OCI-LY1 (cell line): ENCODE measurements around the gene PEX12.
A peak's percentile ranks its signal among the peaks of the same experiment; 100 is the strongest.

Experiments used
- H2AFZ ChIP-seq: fragments of 200-600 bp; sonication (generic), shearing (Covaris generic); 2 replicates; pipeline ENCODE4 v1.6.0; 2014; ENCODE audit warnings: antibody characterized with exemption, mild to moderate bottlenecking, low read length
- H3F3A ChIP-seq: fragments of 200-600 bp; sonication (generic), shearing (Covaris generic); 2 replicates; pipeline ENCODE4 v1.6.0; 2014; ENCODE audit warnings: mild to moderate bottlenecking, antibody characterized with exemption, low read length, moderate library complexity; ENCODE audit not compliant: insufficient read depth
- H3K27ac ChIP-seq: fragments of 200-600 bp; sonication (generic); 2 replicates; pipeline ENCODE4 v1.5.1; 2014; ENCODE audit warnings: low read length, mixed run types, mild to moderate bottlenecking, low read depth; ENCODE audit not compliant: poor library complexity, severe bottlenecking
- H3K27me3 ChIP-seq: fragments of 200-600 bp; sonication (generic); 2 replicates; pipeline ENCODE4 v1.6.0; 2014; ENCODE audit warnings: antibody characterized with exemption, mild to moderate bottlenecking, low read length, moderate library complexity; ENCODE audit not compliant: insufficient read depth
- H3K36me3 ChIP-seq: fragments of 200-600 bp; sonication (generic); 2 replicates; pipeline ENCODE4 v1.6.1; 2014; ENCODE audit warnings: mild to moderate bottlenecking, antibody characterized with exemption, low read length, moderate library complexity, mixed read lengths; ENCODE audit not compliant: insufficient read depth
- H3K4me1 ChIP-seq: fragments of 200-600 bp; sonication (generic); 2 replicates; pipeline ENCODE4 v1.5.1; 2014; ENCODE audit warnings: mild to moderate bottlenecking, low read length, moderate library complexity; ENCODE audit not compliant: insufficient read depth, severe bottlenecking
- H3K4me2 ChIP-seq: fragments of 200-600 bp; sonication (generic), shearing (Covaris generic); 2 replicates; pipeline ENCODE4 v1.6.1; 2014; ENCODE audit warnings: low read length
- H3K4me3 ChIP-seq: fragments of 200-600 bp; sonication (generic); 2 replicates; pipeline ENCODE4 v1.5.1; 2014; ENCODE audit warnings: low read length, low read depth, mild to moderate bottlenecking, mixed read lengths; ENCODE audit not compliant: poor library complexity, severe bottlenecking
- H3K79me2 ChIP-seq: fragments of 200-600 bp; shearing (Covaris generic); 2 replicates; pipeline ENCODE4 v1.6.1; 2016; ENCODE audit warnings: mixed run types, low read length, mixed read lengths; ENCODE audit not compliant: insufficient read depth
- H3K9ac ChIP-seq: fragments of 200-600 bp; sonication (generic), shearing (Covaris generic); 2 replicates; pipeline ENCODE4 v1.6.1; 2014; ENCODE audit warnings: mild to moderate bottlenecking, low read length, mixed read lengths
- H3K9me2 ChIP-seq: fragments of 200-600 bp; sonication (generic), shearing (Covaris generic); 2 replicates; pipeline ENCODE4 v1.6.1; 2014; ENCODE audit warnings: low read depth, mild to moderate bottlenecking, low read length, mixed read lengths
- H3K9me3 ChIP-seq: fragments of 200-600 bp; shearing (Covaris generic); 2 replicates; pipeline ENCODE4 v1.6.1; 2014; ENCODE audit warnings: low read length, mixed read lengths
- H4K20me1 ChIP-seq: fragments of 200-600 bp; sonication (generic), shearing (Covaris generic); 2 replicates; pipeline ENCODE4 v1.6.0; 2016; ENCODE audit warnings: mild to moderate bottlenecking, low read length; ENCODE audit not compliant: insufficient read depth
- EZH2 ChIP-seq: fragments of 200-600 bp; sonication (generic), shearing (Covaris generic); IDR thresholded peaks from 2 replicates; pipeline ENCODE4 v1.8.0; 2017; ENCODE audit warnings: borderline replicate concordance, mixed run types, mild to moderate bottlenecking, antibody characterized with exemption, low read length, moderate library complexity, mixed read lengths
- TF ChIP-seq, protein P1 (sequence below): fragments of 200-600 bp; sonication (generic), shearing (Covaris generic); IDR thresholded peaks from 2 replicates; pipeline ENCODE4 v1.5.1; 2017; ENCODE audit warnings: mild to moderate bottlenecking, antibody characterized with exemption, low read length, moderate library complexity, mixed read lengths

The PEX12 gene

DNA sequence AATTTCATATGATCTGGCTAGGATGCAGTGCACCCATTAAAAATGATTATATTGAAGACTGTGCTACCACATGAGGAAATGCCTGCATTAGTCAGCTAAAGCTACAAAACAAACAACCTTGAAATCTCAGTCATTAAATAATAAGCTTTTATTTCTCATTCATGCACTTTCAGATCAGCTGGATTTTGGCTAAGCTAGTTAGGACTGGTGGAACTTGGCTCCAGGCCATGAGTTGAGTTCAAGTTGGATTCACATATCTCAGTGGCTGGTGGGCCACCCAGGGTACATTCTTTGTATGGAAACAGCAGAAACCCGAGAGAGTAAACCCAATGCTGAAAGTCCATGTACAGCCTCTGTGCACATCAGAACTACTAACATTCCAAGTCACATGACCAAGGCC is 34.5 kb downstream of the PEX12 start:
- no peak for TF ChIP-seq EZH2
- TF ChIP-seq, protein P1, sequence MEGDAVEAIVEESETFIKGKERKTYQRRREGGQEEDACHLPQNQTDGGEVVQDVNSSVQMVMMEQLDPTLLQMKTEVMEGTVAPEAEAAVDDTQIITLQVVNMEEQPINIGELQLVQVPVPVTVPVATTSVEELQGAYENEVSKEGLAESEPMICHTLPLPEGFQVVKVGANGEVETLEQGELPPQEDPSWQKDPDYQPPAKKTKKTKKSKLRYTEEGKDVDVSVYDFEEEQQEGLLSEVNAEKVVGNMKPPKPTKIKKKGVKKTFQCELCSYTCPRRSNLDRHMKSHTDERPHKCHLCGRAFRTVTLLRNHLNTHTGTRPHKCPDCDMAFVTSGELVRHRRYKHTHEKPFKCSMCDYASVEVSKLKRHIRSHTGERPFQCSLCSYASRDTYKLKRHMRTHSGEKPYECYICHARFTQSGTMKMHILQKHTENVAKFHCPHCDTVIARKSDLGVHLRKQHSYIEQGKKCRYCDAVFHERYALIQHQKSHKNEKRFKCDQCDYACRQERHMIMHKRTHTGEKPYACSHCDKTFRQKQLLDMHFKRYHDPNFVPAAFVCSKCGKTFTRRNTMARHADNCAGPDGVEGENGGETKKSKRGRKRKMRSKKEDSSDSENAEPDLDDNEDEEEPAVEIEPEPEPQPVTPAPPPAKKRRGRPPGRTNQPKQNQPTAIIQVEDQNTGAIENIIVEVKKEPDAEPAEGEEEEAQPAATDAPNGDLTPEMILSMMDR = no peak
- Histone ChIP-seq H3K27ac (no peak overlapping the region), H4K20me1 (no peaks in the 10 kb centered on the region), H3K79me2 (no peaks in the 10 kb centered on the region), H3K9me2 (no peaks in the 10 kb centered on the region), H3K4me2 (no peak overlapping the region), H3K9me3 (no peaks in the 10 kb centered on the region), H2AFZ (no peak overlapping the region), H3K27me3 (no peaks in the 10 kb centered on the region; the same call in 1 of the 2 replicates), H3K4me3 (no peak overlapping the region), H3K36me3 (no peaks in the 10 kb centered on the region), H3K4me1 (peaks cover 5% of the 10 kb centered on the region), H3F3A (no peaks in the 10 kb centered on the region), H3K9ac (no peak overlapping the region)

DNA sequence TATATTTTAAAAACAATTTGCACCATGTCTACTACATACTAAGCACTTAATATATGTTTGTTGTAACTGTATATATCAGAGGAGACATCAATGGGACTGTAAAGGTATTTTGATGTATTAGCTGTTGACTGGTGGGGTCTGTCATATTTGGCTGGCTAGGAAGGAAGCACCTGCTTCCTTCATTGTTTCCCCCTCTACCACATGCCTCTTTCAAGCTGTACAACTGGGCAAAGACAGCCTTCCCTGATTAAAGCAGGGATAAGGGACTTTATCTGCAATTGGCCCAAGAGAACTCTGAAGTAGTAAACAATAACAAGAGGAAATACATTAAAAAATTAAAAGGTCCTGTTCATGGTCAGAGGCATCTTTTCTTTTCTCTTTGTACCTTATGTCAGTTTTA is 35.4 kb downstream of the PEX12 start:
- H3F3A ChIP-seq = no peaks in the 10 kb centered on the region
- H3K4me3 ChIP-seq = no peak overlapping the region
- H3K9me3 ChIP-seq = no peaks in the 10 kb centered on the region
- no peak overlapping the region for H2AFZ ChIP-seq
- H3K27ac ChIP-seq = no peak overlapping the region
- H4K20me1 ChIP-seq = no peaks in the 10 kb centered on the region
- no peak overlapping the region for H3K9ac ChIP-seq
- TF ChIP-seq, protein P1 = no peak
- TF ChIP-seq EZH2 = no peak
- no peak overlapping the region for H3K4me2 ChIP-seq
- H3K4me1 ChIP-seq = peaks cover 5% of the 10 kb centered on the region
- H3K36me3 ChIP-seq = no peaks in the 10 kb centered on the region
- H3K9me2 ChIP-seq = no peaks in the 10 kb centered on the region
- H3K27me3 ChIP-seq = no peaks in the 10 kb centered on the region; the same call in 1 of the 2 replicates
- H3K79me2 ChIP-seq = no peaks in the 10 kb centered on the region

GRCh38 chr17:35541434-35541833 is 36.9 kb downstream of the PEX12 start:
- no peaks in the 10 kb centered on the region; the same call in 1 of the 2 replicates for H3K27me3 ChIP-seq
- no peaks in the 10 kb centered on the region for H3F3A ChIP-seq
- H3K9ac ChIP-seq = no peak overlapping the region
- no peaks in the 10 kb centered on the region for H3K9me3 ChIP-seq
- peak overlapping the region; percentile 38; the same call in 1 of the 2 replicates for H3K4me2 ChIP-seq
- no peak overlapping the region for H3K27ac ChIP-seq
- no peaks in the 10 kb centered on the region for H3K36me3 ChIP-seq
- H4K20me1 ChIP-seq = no peaks in the 10 kb centered on the region
- peak overlapping the region; percentile 75; the same call in 1 of the 2 replicates for H2AFZ ChIP-seq
- peaks cover 5% of the 10 kb centered on the region for H3K4me1 ChIP-seq
- no peak for TF ChIP-seq EZH2
- TF ChIP-seq, protein P1 = no peak
- H3K4me3 ChIP-seq = peak overlapping the region; percentile 27
- no peaks in the 10 kb centered on the region for H3K79me2 ChIP-seq
- no peaks in the 10 kb centered on the region for H3K9me2 ChIP-seq
